Osteoblast (primary cell): ENCODE data around the gene MAP3K5. TPM values are rescaled to one million over a fixed set of nuclear protein-coding genes. Genes with fewer than 3 reads are reported as not detected.
"Not testable (repeated sequence)": the region's sequence is repeated elsewhere in the genome, so short reads cannot be mapped to it uniquely, and the experiment has no call there.

Source experiments
- DNase-seq: peaks from one replicate; pipeline ENCODE4 v3.0.0; 2011; ENCODE audit warnings: low spot score, mixed read lengths; ENCODE audit not compliant: insufficient read length; ENCODE audit errors: missing footprints
- H2AFZ ChIP-seq: 2 replicates; pipeline ENCODE4 v1.6.0; 2011; ENCODE audit warnings: mild to moderate bottlenecking, low read length
- H3K27ac ChIP-seq: 2 replicates; pipeline ENCODE4 v1.5.1; 2011; ENCODE audit warnings: mild to moderate bottlenecking, low read depth, low read length, moderate library complexity
- H3K27me3 ChIP-seq: 2 replicates; pipeline ENCODE4 v1.6.0; 2012; ENCODE audit warnings: mild to moderate bottlenecking, control low read depth, inconsistent platforms, low read length, moderate library complexity; ENCODE audit not compliant: insufficient read depth
- H3K36me3 ChIP-seq: 2 replicates; pipeline ENCODE4 v1.5.1; 2011; ENCODE audit warnings: mild to moderate bottlenecking, low read length, control low read depth, moderate library complexity; ENCODE audit not compliant: insufficient read depth
- H3K4me1 ChIP-seq: 2 replicates; pipeline ENCODE4 v1.5.1; 2011; ENCODE audit warnings: mild to moderate bottlenecking, low read length, control low read depth, moderate library complexity; ENCODE audit not compliant: insufficient read depth
- H3K4me2 ChIP-seq: 2 replicates; pipeline ENCODE4 v1.6.0; 2011; ENCODE audit warnings: mild to moderate bottlenecking, low read length; ENCODE audit not compliant: insufficient read depth
- H3K4me3 ChIP-seq: fragments of 200-600 bp; sonication (generic); 3 replicates; pipeline ENCODE4 v1.5.1; 2012; ENCODE audit warnings: mild to moderate bottlenecking, low read length, inconsistent platforms; ENCODE audit not compliant: insufficient read depth
- H3K79me2 ChIP-seq: 2 replicates; pipeline ENCODE4 v1.6.0; 2012; ENCODE audit warnings: mild to moderate bottlenecking, low read length, control low read depth, inconsistent platforms; ENCODE audit not compliant: insufficient read depth
- H3K9me3 ChIP-seq: 2 replicates; pipeline ENCODE4 v1.5.1; 2011; ENCODE audit warnings: low read depth, low read length, control low read depth
- H4K20me1 ChIP-seq: 2 replicates; pipeline ENCODE4 v1.6.0; 2012; ENCODE audit warnings: mild to moderate bottlenecking, low read length, control low read depth; ENCODE audit not compliant: insufficient read depth
- CTCF ChIP-seq: IDR thresholded peaks from 2 replicates; pipeline ENCODE4 v1.5.1; 2011; ENCODE audit warnings: mild to moderate bottlenecking, low read depth, low read length, moderate library complexity; ENCODE audit errors: extremely low read depth
- total RNA-seq: library from RNA; depleted of rRNA; stranded (reverse); fragments of >200 nt; gene quantifications from 2 replicates; pipeline ENCODE4 v1.2.3, GENCODE V29; 2012

Gene MAP3K5
- total RNA-seq, 1 donor = 8.3 TPM

- Histone ChIP-seq H3K27ac (peak overlapping the region; percentile 53), H3K27me3 (no peaks in the 10 kb centered on the region), H3K9me3 (no peaks in the 10 kb centered on the region), H3K79me2 (no peaks in the 10 kb centered on the region), H3K4me1 (peaks cover 19% of the 10 kb centered on the region), H4K20me1 (no peaks in the 10 kb centered on the region), H2AFZ (peak overlapping the region; percentile 48), H3K4me2 (peak overlapping the region; percentile 81), H3K36me3 (no peaks in the 10 kb centered on the region), H3K4me3 (peak overlapping the region; percentile 48)
- DNase-seq = peak; percentile 56
- TF ChIP-seq CTCF = no peak
Measured at GRCh38 chr6:136717716-136717990, 74.6 kb downstream of the MAP3K5 start.

GRCh38 chr6:136716917-136717715 lies 75.2 kb downstream of the MAP3K5 start:
- Histone ChIP-seq H2AFZ (peak overlapping the region; percentile 48), H3K4me2 (peak overlapping the region; percentile 81), H3K4me3 (peak overlapping the region; percentile 48), H3K4me1 (peaks cover 19% of the 10 kb centered on the region), H4K20me1 (no peaks in the 10 kb centered on the region), H3K36me3 (no peaks in the 10 kb centered on the region), H3K79me2 (no peaks in the 10 kb centered on the region), H3K27ac (peak overlapping the region; percentile 53), H3K27me3 (no peaks in the 10 kb centered on the region), H3K9me3 (no peaks in the 10 kb centered on the region)
- no peak for DNase-seq
- TF ChIP-seq CTCF = no peak

GRCh38 chr6:136712642-136713041 lies 79.6 kb downstream of the MAP3K5 start:
- H3K9me3 ChIP-seq, H3K79me2 ChIP-seq, H3K27me3 ChIP-seq, H4K20me1 ChIP-seq, DNase-seq, H3K4me2 ChIP-seq, H2AFZ ChIP-seq, H3K4me3 ChIP-seq, H3K36me3 ChIP-seq, H3K27ac ChIP-seq: not testable (repeated sequence)
- H3K4me1 ChIP-seq = peaks cover 15% of the 10 kb centered on the region

- no peak overlapping the region for H3K27ac ChIP-seq
- no peak overlapping the region for H2AFZ ChIP-seq
- no peak overlapping the region for H3K4me3 ChIP-seq
- DNase-seq = no peak
- no peaks in the 10 kb centered on the region for H3K79me2 ChIP-seq
- no peaks in the 10 kb centered on the region for H4K20me1 ChIP-seq
- no peaks in the 10 kb centered on the region for H3K36me3 ChIP-seq
- no peaks in the 10 kb centered on the region for H3K9me3 ChIP-seq
- H3K4me2 ChIP-seq = no peak overlapping the region
- no peaks in the 10 kb centered on the region for H3K27me3 ChIP-seq
- peaks cover 6% of the 10 kb centered on the region for H3K4me1 ChIP-seq
- TF ChIP-seq CTCF = no peak
Measured at GRCh38 chr6:136711644-136712043, 80.6 kb downstream of the MAP3K5 start.
